Epidermal melanocyte (primary cell): ENCODE measurements around the gene TMEM120B.
"Not testable (repeated sequence)": the region's sequence is repeated elsewhere in the genome, so short reads cannot be mapped to it uniquely, and the experiment has no call there.

ENCODE experiments used
- DNase-seq: peaks from one replicate; pipeline ENCODE4 v3.0.0; 2011; ENCODE audit warnings: low spot score; ENCODE audit not compliant: insufficient read length

Gene TMEM120B

GRCh38 chr12:121712461-121713256 lies at the start of gene TMEM120B:
Gene TMEM120B, plus strand, starts transcription at chr12:121712752. Its CDS starts 144 bp downstream, at chr12:121712896.
- peak; percentile 52 for DNase-seq

GRCh38 chr12:121663610-121663929 lies 49.0 kb upstream of the TMEM120B start:
- DNase-seq: no peak

- not testable (repeated sequence) for DNase-seq
These were observed 45.7 kb upstream of the TMEM120B start for GRCh38 chr12:121666829-121667228.

GRCh38 chr12:121668750-121669520 lies 43.6 kb upstream of the TMEM120B start:
- no peak for DNase-seq

- DNase-seq: no peak
These were observed 43.0 kb upstream of the TMEM120B start, which contains the start of gene MORN3 for GRCh38 chr12:121669521-121669900. Gene MORN3, minus strand, starts transcription at chr12:121669654. Its CDS starts 171 bp downstream, at chr12:121669483.

- DNase-seq: no peak
These were observed 39.5 kb upstream of the TMEM120B start for GRCh38 chr12:121673013-121673511.

- no peak for DNase-seq
These were observed 36.4 kb upstream of the TMEM120B start for GRCh38 chr12:121676190-121676589.

GRCh38 chr12:121678305-121678704 lies 34.2 kb upstream of the TMEM120B start:
- no peak for DNase-seq

- DNase-seq: no peak
These were observed 33.7 kb upstream of the TMEM120B start for GRCh38 chr12:121678716-121679300.

GRCh38 chr12:121679661-121680197 lies 32.8 kb upstream of the TMEM120B start:
- not testable (repeated sequence) for DNase-seq

- no peak for DNase-seq
These were observed 23.6 kb upstream of the TMEM120B start for GRCh38 chr12:121688966-121689365.

GRCh38 chr12:121689430-121689829 lies 23.1 kb upstream of the TMEM120B start:
- DNase-seq: no peak

- not testable (repeated sequence) for DNase-seq
These were observed 19.8 kb upstream of the TMEM120B start for GRCh38 chr12:121692744-121693143.

GRCh38 chr12:121693155-121693687 lies 19.3 kb upstream of the TMEM120B start:
- DNase-seq: no peak

- DNase-seq: peak; percentile 58
These were observed 15.4 kb upstream of the TMEM120B start for GRCh38 chr12:121697093-121697698.

- DNase-seq: not testable (repeated sequence)
These were observed 14.7 kb upstream of the TMEM120B start for GRCh38 chr12:121697861-121698260.

- DNase-seq: no peak
These were observed 10.8 kb upstream of the TMEM120B start for GRCh38 chr12:121701667-121702277.

- DNase-seq: no peak
These were observed 9.6 kb upstream of the TMEM120B start for GRCh38 chr12:121702944-121703343.

- DNase-seq: no peak
These were observed 7.0 kb upstream of the TMEM120B start for GRCh38 chr12:121705514-121705913.

GRCh38 chr12:121708313-121709063 lies 4.1 kb upstream of the TMEM120B start:
- no peak for DNase-seq
